Lower leg skin (tissue), 4 donors: ENCODE results near the gene PRR14L. TPM values are rescaled to one million over a fixed set of nuclear protein-coding genes. Genes with fewer than 3 reads are reported as not detected.
"Not testable (repeated sequence)": the region's sequence is repeated elsewhere in the genome, so short reads cannot be mapped to it uniquely, and the experiment has no call there.

Experiments
- DNase-seq, 2 donors: peaks; one replicate each; pipeline ENCODE4 v3.0.0-alpha.2; 2019; ENCODE audit warnings: low spot score in 2 of 2
- H3K4me3 ChIP-seq: fragments of 200-600 bp; sonication (generic); 2 replicates; pipeline ENCODE4 v1.5.1; 2017; ENCODE audit warnings: mild to moderate bottlenecking, low read depth; ENCODE audit not compliant: poor library complexity, severe bottlenecking
- CTCF ChIP-seq, 3 donors: fragments of 450-650 bp; IDR thresholded peaks; one replicate each; pipeline ENCODE4 v1.5.1; 2016; ENCODE audit warnings: antibody characterized with exemption in 3 of 3, mild to moderate bottlenecking in 3 of 3, moderate library complexity in 2 of 3
- POLR2A ChIP-seq, 2 donors: fragments of 450-650 bp; IDR thresholded peaks; one replicate each; pipeline ENCODE4 v1.6.1; 2016 to 2017; ENCODE audit warnings: antibody characterized with exemption in 2 of 2, mild to moderate bottlenecking in 1 of 2, moderate library complexity in 1 of 2
- WGBS, 2 donors: methylation state at CpG; one replicate each; pipeline ENCODE4 v1.1.5; 2018; 5-methylcytosine and 5-hydroxymethylcytosine counted together
- intact Hi-C: fragments of 100-400 bp; cut with DNase I; formaldehyde crosslinking; loops from one replicate; pipeline ENCODE4 v1.15.0; 2023; ENCODE audit warnings: low total_unique reads
- total RNA-seq, 4 donors: library from RNA; depleted of rRNA; stranded (reverse); fragments of >200 nt; gene quantifications; one replicate each; pipeline ENCODE4 v1.1.0, GENCODE V29; 2016

The PRR14L gene
- total RNA-seq, 4 donors from 2014 or later = 27.0 to 32.7 (median 29.7) TPM

- 87 to 89% methylated on average over 8 of the region's 8 CpGs for WGBS, 2 donors
- no peak overlapping the region for H3K4me3 ChIP-seq
- DNase-seq = no peak
- intact Hi-C loops = no loop called here
- TF ChIP-seq CTCF (IDR thresholded peaks at IDR 0.05) (no peak), POLR2A (IDR thresholded peaks at IDR 0.05) (no peak)
Measured at GRCh38 chr22:31707519-31707918, 42.4 kb downstream of the PRR14L start.

- WGBS, 2 donors = 90 to 92% methylated on average over 4 of the region's 4 CpGs
- intact Hi-C loops = no loop called here
- no peak overlapping the region for H3K4me3 ChIP-seq
- TF ChIP-seq CTCF (IDR thresholded peaks at IDR 0.05) = no peak
- no peak for TF ChIP-seq POLR2A (IDR thresholded peaks at IDR 0.05)
- DNase-seq = peak in 1 of 2 donors; percentile 53
Measured at GRCh38 chr22:31695423-31695822, 54.5 kb downstream of the PRR14L start.

DNA sequence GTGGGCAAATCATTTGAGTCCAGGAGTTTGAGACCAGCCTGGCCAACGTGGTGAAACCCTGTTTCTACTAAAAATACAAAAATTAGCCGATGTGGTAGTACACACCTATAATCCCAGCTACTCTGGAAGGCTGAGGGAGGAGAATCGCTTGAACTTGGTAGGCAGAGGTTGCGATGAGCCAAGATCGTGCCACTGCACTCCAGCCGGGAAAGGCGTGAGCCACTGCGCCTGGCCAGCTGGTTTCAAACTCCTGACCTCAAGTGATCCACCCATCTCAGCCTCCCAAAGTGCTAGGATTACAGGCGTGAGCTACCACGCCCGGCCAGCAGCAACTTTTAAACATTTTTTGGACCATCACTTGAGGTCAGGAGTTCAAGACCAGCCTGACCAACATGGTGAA lies 55.9 kb downstream of the PRR14L start:
- WGBS, 2 donors = 96 to 97% methylated on average over 10 to 11 of the region's 11 CpGs
- H3K4me3 ChIP-seq, intact Hi-C loops: not testable (repeated sequence)
- DNase-seq = peak in 1 of 2 donors; percentile 54

GRCh38 chr22:31692186-31692886 lies 57.6 kb downstream of the PRR14L start:
- DNase-seq = peak in 1 of 2 donors; percentile 36
- H3K4me3 ChIP-seq = no peak overlapping the region
- 96 to 100% methylated on average over 1 of the region's 1 CpG for WGBS, 2 donors
- intact Hi-C loops = no loop called here
- TF ChIP-seq POLR2A (IDR thresholded peaks at IDR 0.05) = no peak
- no peak for TF ChIP-seq CTCF (IDR thresholded peaks at IDR 0.05)

GRCh38 chr22:31691408-31691807 lies 58.5 kb downstream of the PRR14L start:
- WGBS, 2 donors = 96 to 98% methylated on average over 3 of the region's 3 CpGs
- H3K4me3 ChIP-seq = no peak overlapping the region
- TF ChIP-seq POLR2A (IDR thresholded peaks at IDR 0.05) (no peak), CTCF (IDR thresholded peaks at IDR 0.05) (no peak)
- DNase-seq = no peak
- intact Hi-C loops = no loop called here

- no peak overlapping the region for H3K4me3 ChIP-seq
- 58 to 67% methylated on average over 13 of the region's 13 CpGs for WGBS, 2 donors
- intact Hi-C loops = no loop called here
- no peak for DNase-seq
- TF ChIP-seq POLR2A (IDR thresholded peaks at IDR 0.05) = no peak
- no peak for TF ChIP-seq CTCF (IDR thresholded peaks at IDR 0.05)
Measured at GRCh38 chr22:31683181-31684105, 66.5 kb downstream of the PRR14L start.
